GM18507 (cell line): ENCODE data around the gene MBD3L2.
"Not testable (repeated sequence)": the region's sequence is repeated elsewhere in the genome, so short reads cannot be mapped to it uniquely, and the experiment has no call there.

Source experiments
- DNase-seq: peaks from one replicate; pipeline ENCODE4 v3.0.0; 2011; ENCODE audit warnings: low read depth; ENCODE audit not compliant: insufficient read length; ENCODE audit errors: extremely low spot score
- FAIRE-seq: peaks from 2 replicates; lab custom pipeline; 2011; peaks lifted over from hg19 to GRCh38; lab: Jason Lieb, UNC

Gene MBD3L2

DNA sequence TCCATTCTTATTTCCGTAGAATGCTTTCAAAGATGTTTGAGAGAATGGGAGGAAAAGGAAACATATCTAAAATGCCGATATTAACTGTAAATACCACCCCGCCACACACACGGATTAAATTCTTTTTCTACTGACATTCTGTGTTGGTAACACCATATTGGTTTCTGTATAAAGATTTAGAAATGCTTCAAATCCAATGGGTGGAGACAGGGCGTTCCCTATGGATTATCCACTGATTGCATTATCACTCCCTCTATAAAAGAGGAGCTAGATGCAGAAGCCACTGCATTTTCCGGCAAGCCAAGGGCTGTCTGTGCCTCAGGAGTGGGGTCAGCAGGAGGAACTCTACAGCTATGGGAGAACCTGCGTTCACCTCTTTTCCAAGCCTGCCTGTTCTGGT, at the start of gene MBD3L2:
TSS of gene MBD3L2 (plus strand) at position 301 of the 400 bp plus-strand sequence. CDS start at position 354, 53 bp downstream.
- not testable (repeated sequence) for DNase-seq, FAIRE-seq

GRCh38 chr19:6999933-7000332, 49.2 kb upstream of the MBD3L2 start:
- FAIRE-seq (no peak), DNase-seq (no peak)

GRCh38 chr19:7000333-7000732, 48.8 kb upstream of the MBD3L2 start:
- no peak for FAIRE-seq
- no peak for DNase-seq

- DNase-seq (no peak), FAIRE-seq (no peak)
These were observed 48.3 kb upstream of the MBD3L2 start for GRCh38 chr19:7000816-7001215.

DNA sequence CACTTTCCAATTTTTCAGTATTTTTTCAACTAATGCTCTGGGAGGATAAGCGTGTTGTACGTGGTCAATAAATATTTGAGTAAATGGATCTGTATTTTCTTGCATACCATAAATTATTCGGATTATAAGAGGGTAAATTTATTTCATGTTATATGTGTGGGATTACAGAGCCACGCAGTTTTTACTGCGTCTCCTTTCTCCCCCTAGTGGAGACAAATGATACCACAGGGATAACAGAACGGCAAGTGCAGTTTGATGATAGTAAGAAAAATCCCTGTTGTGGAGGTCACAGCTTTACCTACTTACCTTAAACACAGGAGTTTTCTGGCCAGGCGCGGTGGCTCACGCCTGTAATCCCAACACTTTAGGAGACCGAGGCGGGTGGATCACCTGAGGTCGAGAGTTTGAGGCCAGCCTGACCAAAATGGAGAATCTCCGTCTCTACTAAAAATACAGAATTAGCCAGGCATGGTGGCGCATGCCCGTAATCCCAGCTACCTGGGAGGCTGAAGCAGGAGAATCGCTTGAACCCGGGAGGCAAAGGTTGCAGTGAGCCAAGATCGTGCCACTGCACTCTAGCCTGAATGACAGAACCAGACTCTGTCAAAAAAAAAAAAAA, 44.7 kb upstream of the MBD3L2 start:
- FAIRE-seq (peak; percentile 74), DNase-seq (peak; percentile 39)

- FAIRE-seq (no peak), DNase-seq (no peak)
These were observed 42.9 kb upstream of the MBD3L2 start for GRCh38 chr19:7006135-7006704.

- FAIRE-seq (no peak), DNase-seq (no peak)
These were observed 41.3 kb upstream of the MBD3L2 start for GRCh38 chr19:7007859-7008258.

DNA sequence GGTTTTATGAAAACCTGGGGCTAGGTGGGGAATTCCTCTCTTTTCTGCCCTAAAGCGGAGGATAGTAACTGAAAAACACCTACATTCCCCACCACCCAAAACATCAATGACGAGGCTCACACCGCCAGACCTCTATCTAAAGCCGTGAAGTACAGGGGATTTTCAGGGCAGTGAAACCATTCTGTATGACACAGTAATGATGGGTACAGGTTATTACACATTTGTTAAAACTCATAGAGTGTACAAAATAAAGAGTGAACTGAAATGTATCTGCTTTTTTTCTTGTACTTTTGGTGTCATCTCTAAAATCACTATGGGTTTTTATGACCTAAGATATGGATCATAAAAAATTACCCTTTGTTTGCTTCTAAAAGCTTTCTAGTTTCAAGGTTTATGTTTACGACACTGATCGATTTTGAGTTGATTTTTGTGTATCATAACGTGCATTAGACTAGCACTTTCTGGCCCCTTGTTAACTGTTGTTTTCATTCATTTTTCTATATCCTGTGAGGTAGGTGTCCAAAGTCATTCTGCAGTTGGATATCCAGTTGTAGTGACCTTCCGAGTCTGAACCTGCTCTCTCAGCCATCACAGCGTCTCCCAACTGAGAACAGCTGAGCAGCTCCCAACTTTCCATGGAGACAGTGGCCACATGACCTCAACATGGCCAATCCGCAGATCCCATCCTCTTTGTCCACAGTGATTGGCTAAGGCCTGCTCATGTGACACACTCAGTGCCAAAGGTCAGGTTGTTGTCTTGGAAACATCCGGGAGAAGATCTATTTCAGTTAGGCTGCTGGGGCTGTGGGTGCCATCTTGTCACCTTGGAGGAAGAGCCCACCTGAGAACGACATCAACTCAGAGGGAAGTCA, 38.2 kb upstream of the MBD3L2 start:
- DNase-seq (no peak), FAIRE-seq (peak; percentile 75)

- no peak for DNase-seq
- no peak for FAIRE-seq
These were observed 35.4 kb upstream of the MBD3L2 start for GRCh38 chr19:7013678-7014077.

DNA sequence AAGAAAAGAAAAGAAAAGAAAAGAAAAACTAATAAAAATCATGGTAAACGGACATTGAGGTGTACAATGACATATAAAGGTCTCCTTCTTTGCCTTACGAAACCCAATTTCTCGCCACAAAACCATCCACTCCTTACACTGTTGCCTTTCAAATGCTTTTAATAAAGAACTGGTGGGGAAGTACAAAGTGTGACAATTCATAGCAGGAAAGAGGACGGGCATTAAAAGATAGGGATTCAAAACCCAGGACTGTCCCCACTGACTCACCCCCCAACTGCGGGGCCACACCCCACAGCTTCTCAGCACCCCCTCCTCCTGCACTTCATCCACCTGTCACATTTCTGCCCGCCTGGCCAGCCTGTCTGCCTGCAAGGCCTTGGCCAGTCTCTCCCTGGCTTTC, 30.3 kb upstream of the MBD3L2 start:
- DNase-seq (no peak), FAIRE-seq (no peak)

DNA sequence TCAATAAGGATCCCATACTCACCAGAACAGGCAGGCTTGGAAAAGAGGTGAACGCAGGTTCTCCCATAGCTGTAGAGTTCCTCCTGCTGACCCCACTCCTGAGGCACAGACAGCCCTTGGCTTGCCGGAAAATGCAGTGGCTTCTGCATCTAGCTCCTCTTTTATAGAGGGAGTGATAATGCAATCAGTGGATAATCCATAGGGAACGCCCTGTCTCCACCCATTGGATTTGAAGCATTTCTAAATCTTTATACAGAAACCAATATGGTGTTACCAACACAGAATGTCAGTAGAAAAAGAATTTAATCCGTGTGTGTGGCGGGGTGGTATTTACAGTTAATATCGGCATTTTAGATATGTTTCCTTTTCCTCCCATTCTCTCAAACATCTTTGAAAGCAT, 27.8 kb upstream of the MBD3L2 start, which contains the start of gene MBD3L2B:
TSS of gene MBD3L2B (minus strand) at position 101 of the 400 bp plus-strand sequence. CDS start at position 67, 34 bp downstream.
- FAIRE-seq, result not testable (repeated sequence)

GRCh38 chr19:7028790-7029189, 20.3 kb upstream of the MBD3L2 start:
- FAIRE-seq, DNase-seq: not testable (repeated sequence)

More for the DNA sequence above, 27.8 kb upstream of the MBD3L2 start, which contains the start of gene MBD3L2B:
- DNase-seq, result not testable (repeated sequence)

DNA sequence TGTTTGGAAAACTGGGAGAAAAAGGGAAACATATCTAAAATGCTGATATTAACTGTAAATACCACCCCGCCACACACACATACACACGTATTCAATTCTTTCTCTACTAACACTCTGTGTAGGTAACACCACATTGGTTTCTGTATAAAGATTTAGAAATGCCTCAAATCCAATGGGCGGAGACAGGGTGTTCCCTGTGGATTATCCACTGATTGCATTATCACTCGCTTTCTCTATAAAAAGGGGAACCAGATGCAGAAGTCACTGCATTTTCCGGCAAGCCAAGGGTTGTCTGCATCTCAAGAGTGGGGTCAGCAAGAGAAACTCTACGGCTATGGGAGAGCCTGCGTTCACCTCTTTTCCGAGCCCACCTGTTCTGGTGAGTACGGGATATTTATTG, 18.8 kb upstream of the MBD3L2 start, which contains the start of gene MBD3L5:
TSS of gene MBD3L5 (plus strand) at position 301 of the 400 bp plus-strand sequence. CDS start at position 335, 34 bp downstream.
- not testable (repeated sequence) for FAIRE-seq

GRCh38 chr19:7040079-7040478, 9.0 kb upstream of the MBD3L2 start, which contains the start of gene MBD3L4:
MBD3L4 (minus strand) TSS chr19:7040179; CDS start chr19:7040144, 35 bp downstream.
- DNase-seq, FAIRE-seq: not testable (repeated sequence)

More for the DNA sequence above, 18.8 kb upstream of the MBD3L2 start, which contains the start of gene MBD3L5:
- not testable (repeated sequence) for DNase-seq

GRCh38 chr19:7041563-7041962, 7.6 kb upstream of the MBD3L2 start:
- DNase-seq, FAIRE-seq: not testable (repeated sequence)

DNA sequence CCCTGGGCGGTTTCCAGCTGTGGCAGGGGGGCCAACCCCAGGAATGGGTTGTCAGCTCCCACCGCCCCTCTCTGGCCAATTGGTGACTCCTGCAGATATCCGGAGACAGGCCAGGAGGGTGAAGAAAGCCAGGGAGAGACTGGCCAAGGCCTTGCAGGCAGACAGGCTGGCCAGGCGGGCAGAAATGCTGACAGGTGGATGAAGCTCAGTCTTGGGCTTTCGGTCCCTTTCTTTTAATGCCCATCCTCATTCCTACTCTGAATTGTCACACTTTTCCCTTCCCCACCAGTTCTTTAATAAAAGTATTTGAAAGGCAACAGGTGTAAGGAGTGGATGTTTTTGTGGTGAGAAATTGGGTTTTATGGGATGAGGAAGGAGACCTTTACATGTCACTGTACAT, 2.3 kb downstream of the MBD3L2 start:
- not testable (repeated sequence) for FAIRE-seq, DNase-seq

DNA sequence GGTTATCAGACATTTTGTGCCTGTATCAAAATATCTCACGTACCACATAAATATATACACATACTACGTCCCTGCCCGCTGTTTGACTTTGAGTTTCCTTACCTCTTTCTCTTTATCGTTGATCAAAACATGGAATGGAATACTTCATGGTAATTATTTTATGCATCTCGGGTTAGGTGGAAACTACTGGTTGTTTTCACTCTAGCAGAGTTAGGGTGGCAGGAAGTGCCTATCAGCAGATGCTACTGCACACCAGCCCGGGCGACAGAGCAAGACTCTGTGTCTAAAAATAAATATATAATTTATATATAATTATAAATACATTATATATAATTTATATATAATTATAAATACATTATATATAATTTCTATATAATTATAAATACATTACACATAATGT, 3.8 kb downstream of the MBD3L2 start:
- FAIRE-seq, DNase-seq: not testable (repeated sequence)

DNA sequence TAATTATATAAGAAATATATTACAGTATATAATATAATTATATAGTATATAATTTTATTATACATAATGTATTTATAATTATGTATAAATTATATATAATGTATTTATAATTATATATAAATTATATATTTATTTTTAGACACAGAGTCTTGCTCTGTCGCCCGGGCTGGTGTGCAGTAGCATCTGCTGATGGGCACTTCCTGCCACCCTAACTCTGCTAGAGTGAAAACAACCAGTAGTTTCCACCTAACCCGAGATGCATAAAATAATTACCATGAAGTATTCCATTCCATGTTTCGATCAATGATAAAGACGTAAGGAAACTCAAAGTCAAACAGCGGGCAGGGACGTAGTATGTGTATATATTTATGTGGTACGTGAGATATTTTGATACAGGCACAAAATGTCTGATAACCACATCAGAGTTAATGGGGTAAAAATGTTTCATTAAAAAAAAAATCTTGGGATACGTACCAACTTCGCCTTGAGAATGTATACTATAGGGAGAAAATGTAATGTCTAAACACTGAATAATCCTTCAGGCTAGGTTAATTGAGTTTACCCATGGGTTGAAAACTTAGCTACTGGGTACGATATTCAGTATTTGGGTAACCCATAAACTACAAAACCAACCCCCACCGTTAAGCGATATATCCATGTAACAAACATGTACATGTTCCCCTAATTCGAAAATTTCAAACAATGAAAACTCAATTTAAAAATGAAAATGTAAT, 5.7 kb downstream of the MBD3L2 start:
- not testable (repeated sequence) for DNase-seq, FAIRE-seq

DNA sequence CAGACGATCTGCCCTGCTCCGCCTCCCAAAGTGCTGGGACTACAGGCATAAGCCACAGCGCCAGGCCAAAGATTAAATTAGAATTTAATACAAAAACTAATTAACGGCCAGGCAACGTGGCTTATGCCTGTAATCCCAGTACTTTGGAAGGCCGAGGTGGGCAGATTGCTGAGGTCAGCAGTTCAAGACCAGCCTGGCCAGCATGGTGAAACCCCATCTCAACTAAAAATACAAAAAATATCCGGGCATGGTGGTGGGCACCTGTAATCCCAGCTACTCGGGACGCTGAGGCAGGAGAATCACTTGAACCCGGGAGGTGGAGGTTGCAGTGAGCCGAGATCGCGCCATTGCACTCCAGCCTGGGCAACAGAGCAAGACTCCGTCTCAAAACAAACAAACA, 6.6 kb downstream of the MBD3L2 start:
- not testable (repeated sequence) for FAIRE-seq

More for the DNA sequence above, 6.6 kb downstream of the MBD3L2 start:
- not testable (repeated sequence) for DNase-seq
